PC-3 (cell line): ENCODE data around the gene BTBD2. TPM values are rescaled to one million over a fixed set of nuclear protein-coding genes. Genes with fewer than 3 reads are reported as not detected.

Experiments used
- ATAC-seq: fragments of 200-7000 bp; cut with Tn5 transposase; 2 replicates; pipeline ENCODE4 v1.9.1; 2020; ENCODE audit warnings: mild to moderate bottlenecking, moderate library complexity
- BruUV-seq: library from RNA; stranded (reverse); fragments of 400-500 nt; replicated peaks from 2 replicates; lab custom pipeline; 2021; lab: Mats Ljungman, UMichigan
- CTCF ChIA-PET: fragments of 300-600 bp; sonication (Branson Sonifier 250); formaldehyde crosslinking; loops from one replicate; lab custom pipeline; 2022; ENCODE audit warnings: antibody characterized with exemption; lab: Charles Lee
- POLR2A ChIA-PET: fragments of 300-600 bp; sonication (Branson Sonifier 250); formaldehyde crosslinking; loops from one replicate; lab custom pipeline; 2022; ENCODE audit warnings: antibody characterized with exemption; ENCODE audit not compliant: unreplicated experiment; lab: Charles Lee
- DNase-seq: peaks from one replicate; pipeline ENCODE4 v3.0.0-alpha.2; 2015
- H2AFZ ChIP-seq: fragments of 300-600 bp; sonication (generic); 2 replicates; pipeline ENCODE4 v1.6.0; 2016; ENCODE audit warnings: antibody characterized with exemption, low read length
- H3F3A ChIP-seq: fragments of 300-600 bp; sonication (generic); one replicate; pipeline ENCODE4 v1.6.0; 2017; ENCODE audit warnings: antibody characterized with exemption, low read length, control low read depth, mild to moderate bottlenecking; ENCODE audit not compliant: unreplicated experiment
- H3K27ac ChIP-seq: fragments of 300-600 bp; sonication (generic); 2 replicates; pipeline ENCODE4 v1.5.1; 2016; ENCODE audit warnings: mild to moderate bottlenecking, low read length
- H3K27me3 ChIP-seq: fragments of 300-600 bp; sonication (generic); 2 replicates; pipeline ENCODE4 v1.6.1; 2016; ENCODE audit warnings: low read length, mixed read lengths
- H3K36me3 ChIP-seq: fragments of 300-600 bp; sonication (generic); 2 replicates; pipeline ENCODE4 v1.6.1; 2016; ENCODE audit warnings: low read depth, mixed run types, low read length, mixed read lengths
- H3K4me1 ChIP-seq: fragments of 300-600 bp; sonication (generic); 2 replicates; pipeline ENCODE4 v1.5.1; 2016; ENCODE audit warnings: low read length; ENCODE audit not compliant: insufficient read depth
- H3K4me2 ChIP-seq: fragments of 300-600 bp; sonication (generic); 2 replicates; pipeline ENCODE4 v1.6.0; 2016; ENCODE audit warnings: low read length
- H3K4me3 ChIP-seq: fragments of 300-600 bp; sonication (generic); 2 replicates; pipeline ENCODE4 v1.5.1; 2016; ENCODE audit warnings: mild to moderate bottlenecking, low read length, mixed read lengths
- H3K79me2 ChIP-seq: fragments of 300-600 bp; sonication (generic); 2 replicates; pipeline ENCODE4 v1.6.1; 2017; ENCODE audit warnings: low read length, mixed read lengths
- H3K9ac ChIP-seq: fragments of 300-600 bp; sonication (generic); 2 replicates; pipeline ENCODE4 v1.6.0; 2016; ENCODE audit warnings: mild to moderate bottlenecking, low read length
- H3K9me2 ChIP-seq: fragments of 300-600 bp; sonication (generic); replicated peaks from 2 replicates; pipeline ENCODE4 v1.6.1; 2016; ENCODE audit warnings: mixed run types, low read length, mixed read lengths
- H3K9me3 ChIP-seq: fragments of 300-600 bp; sonication (generic); 2 replicates; pipeline ENCODE4 v1.6.1; 2016; ENCODE audit warnings: low read length, mixed read lengths
- H4K20me1 ChIP-seq: fragments of 300-600 bp; sonication (generic); 2 replicates; pipeline ENCODE4 v1.6.1; 2016; ENCODE audit warnings: low read length, mixed read lengths
- CTCF ChIP-seq: fragments of 300-600 bp; sonication (generic); conservative IDR thresholded peaks from 2 replicates; pipeline ENCODE4 v1.5.1; 2017; ENCODE audit warnings: antibody characterized with exemption, low read depth, mild to moderate bottlenecking, low read length
- EZH2 ChIP-seq: fragments of 300-600 bp; sonication (generic); IDR thresholded peaks from one replicate; pipeline ENCODE4 v1.6.1; 2017; ENCODE audit warnings: antibody characterized with exemption, mild to moderate bottlenecking, low read length; ENCODE audit not compliant: unreplicated experiment
- EZH2phosphoT487 ChIP-seq: fragments of 300-600 bp; sonication (generic); IDR thresholded peaks from 2 replicates; pipeline ENCODE4 v1.6.1; 2018; ENCODE audit warnings: mild to moderate bottlenecking, antibody characterized with exemption, low read length, borderline replicate concordance
- intact Hi-C: fragments of 100-400 bp; cut with micrococcal nuclease; formaldehyde crosslinking; loops from 2 replicates; pipeline ENCODE4 v1.9.0; 2023
- total RNA-seq: library from RNA; depleted of rRNA; stranded (reverse); fragments of >200 nt; gene quantifications from 2 replicates; pipeline ENCODE4 v1.2.3, GENCODE V29; 2014

BTBD2 gene
- total RNA-seq, 1 experiment from 2014 or later = 72.0 TPM

- DNase-seq = no peak
- H3K9me3 ChIP-seq = no peaks in the 10 kb centered on the region
- TF ChIP-seq CTCF (no peak), EZH2 (no peak), EZH2phosphoT487 (no peak)
- ChIA-PET CTCF (no interaction called here), POLR2A (interaction anchor here (0.5 kb wide), 1 partner anchor 580 kb away, joined by 5 read pairs; no protein-coding TSS in a partner anchor)
- no peak for ATAC-seq
- H3K27me3 ChIP-seq = no peaks in the 10 kb centered on the region
- peaks cover 27% of the 10 kb centered on the region for H3K79me2 ChIP-seq
- no peak overlapping the region for H2AFZ ChIP-seq
- no peaks in the 10 kb centered on the region for H3K9me2 ChIP-seq
- peaks cover 2% of the 10 kb centered on the region; the same call in 1 of the 2 replicates for H3K36me3 ChIP-seq
- BruUV-seq = no TSS peak
- no peaks in the 10 kb centered on the region for H3F3A ChIP-seq
- peaks cover 12% of the 10 kb centered on the region for H3K4me1 ChIP-seq
- H3K9ac ChIP-seq = no peak overlapping the region
- no peak overlapping the region for H3K4me3 ChIP-seq
- H3K27ac ChIP-seq = no peak overlapping the region
- no peak overlapping the region for H3K4me2 ChIP-seq
- intact Hi-C loops = no loop called here
- peaks cover 14% of the 10 kb centered on the region for H4K20me1 ChIP-seq
Measured at GRCh38 chr19:2043251-2043641, 27.7 kb upstream of the BTBD2 start.

GRCh38 chr19:2042485-2043250, 27.2 kb upstream of the BTBD2 start:
- Histone ChIP-seq H3K27ac (no peak overlapping the region), H3K27me3 (no peaks in the 10 kb centered on the region), H3K9me3 (no peaks in the 10 kb centered on the region), H3K9ac (no peak overlapping the region), H3F3A (no peaks in the 10 kb centered on the region), H4K20me1 (peaks cover 8% of the 10 kb centered on the region), H3K4me1 (peaks cover 6% of the 10 kb centered on the region; the same call in 1 of the 2 replicates), H3K4me2 (no peak overlapping the region), H3K9me2 (no peaks in the 10 kb centered on the region), H3K4me3 (no peak overlapping the region), H2AFZ (no peak overlapping the region), H3K36me3 (peaks cover 2% of the 10 kb centered on the region; the same call in 1 of the 2 replicates), H3K79me2 (peaks cover 21% of the 10 kb centered on the region)
- ChIA-PET POLR2A (interaction anchor here (0.5 kb wide), 1 partner anchor 580 kb away, joined by 5 read pairs; no protein-coding TSS in a partner anchor), CTCF (no interaction called here)
- BruUV-seq = no TSS peak
- ATAC-seq (no peak), DNase-seq (no peak)
- no peak for TF ChIP-seq EZH2
- no peak for TF ChIP-seq CTCF
- TF ChIP-seq EZH2phosphoT487 = no peak
- intact Hi-C loops = no loop called here
